Left renal cortex interstitium (tissue), 4 donors: ENCODE results near the gene MTCL1. TPM values are rescaled to one million over a fixed set of nuclear protein-coding genes. Genes with fewer than 3 reads are reported as not detected.

ENCODE experiments used
- DNase-seq, 4 donors: peaks; one replicate each; pipeline ENCODE4 v3.0.0-alpha.2; 2013; ENCODE audit warnings: low read depth in 4 of 4, low spot score in 2 of 4, missing footprints in 1 of 4
- polyA plus RNA-seq, 4 donors: library from polyadenylated mRNA; unstranded; fragments of 120-200 nt; gene quantifications; one replicate each; pipeline ENCODE4 v1.2.1, GENCODE V29; 2013; ENCODE audit not compliant: insufficient read length in 4 of 4

MTCL1 gene
- polyA plus RNA-seq, 4 donors = 13.4 to 33.1 (median 22.6) TPM

- DNase-seq = no peak
Observed at GRCh38 chr18:8787371-8787670, 82.0 kb downstream of the MTCL1 start.

- DNase-seq = no peak
Observed at GRCh38 chr18:8787794-8788193, 82.4 kb downstream of the MTCL1 start.

- no peak for DNase-seq
Observed at GRCh38 chr18:8788503-8789429, 83.4 kb downstream of the MTCL1 start.

GRCh38 chr18:8791171-8791651 lies 85.9 kb downstream of the MTCL1 start:
- DNase-seq = no peak

- DNase-seq = no peak
Observed at GRCh38 chr18:8792688-8793316, 87.4 kb downstream of the MTCL1 start.

- DNase-seq = no peak
Observed at GRCh38 chr18:8793445-8794155, 88.2 kb downstream of the MTCL1 start.

- DNase-seq = no peak
Observed at GRCh38 chr18:8794156-8794933, 89.0 kb downstream of the MTCL1 start.

GRCh38 chr18:8794934-8795280 lies 89.6 kb downstream of the MTCL1 start:
- DNase-seq = no peak

GRCh38 chr18:8795586-8796325 lies 90.4 kb downstream of the MTCL1 start:
- DNase-seq = no peak

GRCh38 chr18:8797206-8797605 lies 91.8 kb downstream of the MTCL1 start:
- no peak for DNase-seq

- no peak for DNase-seq
Observed at GRCh38 chr18:8799001-8799400, 93.6 kb downstream of the MTCL1 start.

GRCh38 chr18:8799596-8800441 lies 94.5 kb downstream of the MTCL1 start:
- no peak for DNase-seq

- no peak for DNase-seq
Observed at GRCh38 chr18:8800445-8800844, 95.1 kb downstream of the MTCL1 start.

- DNase-seq = no peak
Observed at GRCh38 chr18:8800876-8801262, 95.5 kb downstream of the MTCL1 start.

- no peak for DNase-seq
Observed at GRCh38 chr18:8801263-8801901, 96.0 kb downstream of the MTCL1 start.

GRCh38 chr18:8802017-8802672 lies 96.8 kb downstream of the MTCL1 start:
- DNase-seq = no peak

- DNase-seq = no peak
Observed at GRCh38 chr18:8803063-8803795, 97.9 kb downstream of the MTCL1 start.
